ENCODE measurements around the gene RPS2. TPM values are rescaled to one million over a fixed set of nuclear protein-coding genes. Genes with fewer than 3 reads are reported as not detected.
"Not testable (repeated sequence)": the region's sequence is repeated elsewhere in the genome, so short reads cannot be mapped to it uniquely, and the experiment has no call there.

The RPS2 gene
- total RNA-seq = 1,000 to 10,000 TPM; 2,564 to 2,882 TPM

DNA sequence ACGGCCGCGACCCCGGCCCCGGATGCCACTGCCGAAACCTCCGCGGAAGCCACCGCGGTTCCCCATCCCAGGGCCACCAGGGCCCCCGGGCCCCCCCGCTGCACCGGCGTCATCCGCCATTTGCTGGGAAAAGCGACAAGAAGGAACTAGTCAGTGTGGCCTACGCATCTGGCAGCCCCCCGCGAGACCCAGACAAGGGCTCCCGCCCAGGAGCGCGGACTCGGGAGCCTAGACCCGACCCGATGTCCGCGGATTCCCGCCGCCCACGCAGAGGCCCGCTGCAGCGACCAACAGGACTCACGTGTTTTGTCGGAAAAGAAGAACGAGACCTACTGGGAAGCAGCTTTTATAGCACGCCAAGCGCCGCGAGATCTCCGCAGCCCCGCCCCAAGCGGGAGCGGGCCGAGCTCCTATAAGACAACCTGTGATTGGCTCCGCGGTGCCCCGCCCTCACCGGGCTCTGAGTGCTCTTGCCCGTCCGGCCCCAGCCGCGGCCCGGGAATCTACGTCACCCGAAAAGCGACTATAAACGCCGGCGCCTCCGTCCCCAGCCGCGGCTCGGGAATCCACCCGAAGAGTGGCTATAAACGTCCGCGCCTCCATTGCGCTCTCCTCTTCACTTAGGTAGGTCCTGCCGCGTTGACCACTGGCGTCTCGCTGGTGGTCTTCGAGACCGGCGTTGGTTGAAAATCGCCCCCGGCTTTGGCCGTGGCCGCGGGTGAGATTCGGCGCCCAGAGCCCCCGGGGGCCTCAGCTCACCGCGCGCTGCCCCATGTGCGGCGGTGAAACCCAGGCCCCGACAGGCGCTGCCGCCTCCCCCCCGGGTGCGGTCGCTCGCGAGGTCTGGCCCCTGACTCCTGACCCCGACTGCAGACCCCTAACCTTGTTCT, at the start of gene RPS2:
TSS of gene RPS2 (minus strand) at position 321 of the 890 bp plus-strand sequence. CDS start at position 120, 201 bp downstream.
- Mint-ChIP-seq H3K4me1 (peaks cover 45% of the 10 kb centered on the region), H3K9me3 (no peaks in the 10 kb centered on the region), H3K27me3 (no peaks in the 10 kb centered on the region), H3K27ac (peak within 1 kb of the TSS; percentile 96), H3K36me3 (ENCODE audit: low read depth) (peaks cover 40% of the 10 kb centered on the region), H3K4me3 (peak within 1 kb of the TSS; percentile 81)
- ChIA-PET CTCF (interaction anchor here (0.7 to 1.4 kb wide), 6 partner anchors 12 to 191 kb away, joined by 3 to 7 read pairs (median 4); partner anchors contain the start of genes GFER, NUBP2, SPSB3 and TRAF7), POLR2A (interaction anchor here (0.6 to 1.3 kb wide), 6 partner anchors 8 to 521 kb away, joined by 3 to 8 read pairs (median 3); partner anchors contain the start of genes GFER, NUBP2 and SPSB3)
- peak; percentile 99 for DNase-seq

DNA sequence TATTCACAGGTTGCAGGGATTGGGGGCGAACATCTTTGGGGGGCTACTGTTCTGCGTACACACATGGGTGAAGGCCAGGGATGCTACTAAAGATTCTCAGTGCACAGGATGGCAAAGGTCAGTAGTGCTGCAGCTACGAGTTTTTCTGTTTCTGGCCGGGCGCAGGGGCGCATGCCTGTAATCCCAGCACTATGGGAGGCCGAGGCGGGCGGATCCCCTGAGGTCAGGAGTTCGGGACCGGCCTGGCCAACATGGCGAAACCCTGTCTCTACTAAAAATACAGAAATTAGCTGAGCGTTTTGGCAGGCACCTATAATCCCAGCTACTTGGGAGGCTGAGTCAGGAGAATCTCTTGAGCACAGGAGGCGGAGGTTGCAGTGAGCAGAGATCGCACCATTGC, 48.9 kb upstream of the RPS2 start:
- ChIA-PET POLR2A (no interaction called here), CTCF (interaction anchor here (1.4 to 2.0 kb wide), 2 partner anchors 9 to 10 kb away, joined by 3 to 6 read pairs; no protein-coding TSS in a partner anchor)
- Mint-ChIP-seq H3K4me3 (no peak overlapping the region), H3K27ac (no peak overlapping the region), H3K27me3 (peaks cover 2% of the 10 kb centered on the region), H3K36me3 (ENCODE audit: low read depth) (peaks cover 4% of the 10 kb centered on the region), H3K4me1 (peaks cover 9% of the 10 kb centered on the region), H3K9me3 (no peaks in the 10 kb centered on the region)
- no peak for DNase-seq

DNA sequence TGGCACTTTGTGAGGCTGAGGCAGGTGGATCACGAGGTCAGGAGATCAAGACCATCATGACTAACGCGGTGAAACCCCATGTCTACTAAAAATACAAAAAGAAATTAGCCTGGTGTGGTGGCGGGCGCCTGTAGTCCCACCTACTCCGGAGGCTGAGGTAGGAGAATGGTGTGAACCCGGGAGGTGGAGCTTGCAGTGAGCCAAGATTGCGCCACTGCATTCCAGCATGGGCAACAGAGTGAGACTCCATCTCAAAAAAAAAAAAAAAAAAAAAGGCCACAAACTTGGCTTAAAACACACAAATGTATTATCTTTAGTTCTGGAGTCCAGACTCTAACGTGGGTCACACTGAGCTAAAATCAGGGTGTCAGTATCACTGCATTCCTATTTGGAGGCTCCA, 47.1 kb upstream of the RPS2 start:
- H3K9me3 Mint-ChIP-seq, H3K27me3 Mint-ChIP-seq, DNase-seq, POLR2A ChIA-PET, H3K4me3 Mint-ChIP-seq, H3K27ac Mint-ChIP-seq: not testable (repeated sequence)
- peaks cover 12% of the 10 kb centered on the region for H3K36me3 Mint-ChIP-seq (ENCODE audit: low read depth)
- peaks cover 27% of the 10 kb centered on the region for H3K4me1 Mint-ChIP-seq
- CTCF ChIA-PET = interaction anchor here (0.6 to 1.7 kb wide), 3 partner anchors 11 to 429 kb away, joined by 3 to 9 read pairs (median 5); no protein-coding TSS in a partner anchor

DNA sequence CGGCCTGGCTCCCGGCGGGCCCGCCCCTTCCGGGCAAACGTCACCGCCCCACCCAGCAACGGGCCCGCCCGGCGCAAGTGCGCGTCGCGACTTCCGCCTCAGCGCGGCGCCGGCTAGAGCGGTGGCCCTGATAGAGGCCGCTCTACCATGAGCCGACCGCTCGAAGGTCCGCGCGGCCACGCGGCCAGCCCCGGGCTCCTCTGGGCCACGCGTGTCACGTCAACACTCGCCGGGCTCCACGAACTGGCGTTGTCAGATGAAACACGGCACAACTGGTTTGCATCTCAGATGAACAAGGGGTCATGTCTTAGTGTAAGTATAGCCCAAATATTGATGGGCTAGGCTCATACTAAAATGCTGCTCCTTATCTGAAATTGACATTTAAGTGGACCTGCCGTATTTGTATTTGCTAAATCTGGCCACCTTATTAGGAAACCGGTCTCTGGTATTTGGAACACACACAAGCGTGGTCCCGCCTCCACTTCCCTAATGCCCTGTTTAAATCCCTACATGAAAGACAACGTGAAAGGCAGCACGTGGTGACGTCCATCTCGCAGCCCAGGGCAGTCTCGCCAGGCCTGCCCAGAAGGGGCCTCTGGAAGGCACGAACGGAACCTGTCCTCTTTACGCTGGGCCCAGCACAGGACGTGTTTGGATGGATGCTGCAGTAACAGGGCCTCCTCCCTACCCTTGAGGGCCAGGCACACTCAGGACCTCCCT, 45.3 kb upstream of the RPS2 start, which contains the start of gene ZNF598:
TSS of gene ZNF598 (minus strand) at position 31 of the 720 bp plus-strand sequence.
- Mint-ChIP-seq H3K9me3 (no peaks in the 10 kb centered on the region), H3K27me3 (no peaks in the 10 kb centered on the region), H3K36me3 (ENCODE audit: low read depth) (peaks cover 18% of the 10 kb centered on the region), H3K4me3 (peak within 1 kb of the TSS; percentile 92), H3K4me1 (peaks cover 37% of the 10 kb centered on the region), H3K27ac (peak within 1 kb of the TSS; percentile 95)
- POLR2A ChIA-PET = no interaction called here
- DNase-seq = peak; percentile 80
- CTCF ChIA-PET = interaction anchor here (2.4 kb wide), 1 partner anchor 15 kb away, joined by 9 read pairs; no protein-coding TSS in a partner anchor

DNA sequence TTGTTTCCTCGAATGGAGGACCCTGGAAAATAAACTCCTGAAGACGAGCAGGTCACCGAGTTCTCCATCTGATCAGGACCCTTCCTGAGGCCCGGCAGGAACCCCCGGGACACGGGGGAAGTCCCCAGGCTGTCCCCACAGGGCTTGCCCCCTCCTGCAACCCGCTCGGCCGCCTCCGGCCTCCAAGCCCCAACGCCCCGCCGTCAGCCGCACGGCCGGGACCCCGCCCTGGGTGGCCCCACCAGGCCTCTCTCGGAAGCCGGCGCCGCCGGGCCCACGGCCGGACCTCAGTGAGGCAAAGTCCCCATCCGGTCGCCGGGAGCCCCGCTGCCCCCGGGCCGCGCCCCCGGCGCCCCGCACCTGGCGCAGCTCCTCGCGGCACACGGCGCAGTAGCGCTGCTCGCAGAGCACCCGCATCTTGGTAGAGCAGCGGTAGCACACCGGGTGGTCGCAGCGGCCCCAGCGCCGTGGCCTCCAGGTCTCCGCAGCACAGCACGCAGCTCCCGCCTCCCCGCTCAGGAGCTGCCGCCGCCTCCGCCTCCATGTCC, 44.6 kb upstream of the RPS2 start:
- H3K36me3 Mint-ChIP-seq (ENCODE audit: low read depth) = peaks cover 18% of the 10 kb centered on the region
- H3K4me1 Mint-ChIP-seq = peaks cover 39% of the 10 kb centered on the region
- DNase-seq = no peak
- H3K4me3 Mint-ChIP-seq = peak overlapping the region; percentile 81
- no peaks in the 10 kb centered on the region for H3K27me3 Mint-ChIP-seq
- peak overlapping the region; percentile 91 for H3K27ac Mint-ChIP-seq
- POLR2A ChIA-PET = interaction anchor here (1.0 kb wide), 1 partner anchor 146 kb away, joined by 3 read pairs; no protein-coding TSS in a partner anchor
- no peaks in the 10 kb centered on the region for H3K9me3 Mint-ChIP-seq
- CTCF ChIA-PET = interaction anchor here (2.4 kb wide), 1 partner anchor 14 kb away, joined by 9 read pairs; no protein-coding TSS in a partner anchor

DNA sequence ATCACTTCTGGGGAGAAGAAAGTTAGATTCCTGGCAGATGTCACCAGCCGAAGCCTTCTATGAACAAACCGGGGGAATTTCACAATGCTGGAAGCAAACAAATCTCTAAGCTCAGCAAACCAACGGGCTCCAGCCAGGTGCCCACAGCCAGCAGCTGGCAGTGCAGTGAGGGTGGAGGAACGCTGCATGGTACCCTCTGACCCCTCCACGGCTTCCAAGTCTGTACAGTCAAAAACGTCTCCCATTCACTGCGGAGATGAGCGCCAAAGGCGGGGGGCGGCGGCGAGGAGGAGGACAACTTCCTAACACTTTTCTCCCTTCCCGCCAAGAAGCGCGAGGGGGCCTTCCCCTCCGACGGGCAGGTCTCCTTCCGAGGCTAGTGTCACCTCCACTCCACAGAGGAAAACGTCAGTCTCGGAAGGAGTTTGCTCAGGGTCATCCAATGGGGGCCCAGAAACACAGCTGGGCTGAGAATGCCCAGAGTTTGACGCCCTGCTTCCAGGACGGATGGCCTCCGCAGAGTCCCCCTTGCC, 44.1 kb upstream of the RPS2 start:
- no peaks in the 10 kb centered on the region for H3K27me3 Mint-ChIP-seq
- H3K4me1 Mint-ChIP-seq = peaks cover 43% of the 10 kb centered on the region
- peak; percentile 44 for DNase-seq
- H3K9me3 Mint-ChIP-seq = no peaks in the 10 kb centered on the region
- peak overlapping the region; percentile 91 for H3K27ac Mint-ChIP-seq
- CTCF ChIA-PET = interaction anchor here (1.8 to 2.4 kb wide), 2 partner anchors 14 kb away, joined by 5 to 9 read pairs; no protein-coding TSS in a partner anchor
- POLR2A ChIA-PET = interaction anchor here (1.0 kb wide), 1 partner anchor 146 kb away, joined by 3 read pairs; no protein-coding TSS in a partner anchor
- H3K4me3 Mint-ChIP-seq = peak overlapping the region; percentile 81
- peaks cover 18% of the 10 kb centered on the region for H3K36me3 Mint-ChIP-seq (ENCODE audit: low read depth)

DNA sequence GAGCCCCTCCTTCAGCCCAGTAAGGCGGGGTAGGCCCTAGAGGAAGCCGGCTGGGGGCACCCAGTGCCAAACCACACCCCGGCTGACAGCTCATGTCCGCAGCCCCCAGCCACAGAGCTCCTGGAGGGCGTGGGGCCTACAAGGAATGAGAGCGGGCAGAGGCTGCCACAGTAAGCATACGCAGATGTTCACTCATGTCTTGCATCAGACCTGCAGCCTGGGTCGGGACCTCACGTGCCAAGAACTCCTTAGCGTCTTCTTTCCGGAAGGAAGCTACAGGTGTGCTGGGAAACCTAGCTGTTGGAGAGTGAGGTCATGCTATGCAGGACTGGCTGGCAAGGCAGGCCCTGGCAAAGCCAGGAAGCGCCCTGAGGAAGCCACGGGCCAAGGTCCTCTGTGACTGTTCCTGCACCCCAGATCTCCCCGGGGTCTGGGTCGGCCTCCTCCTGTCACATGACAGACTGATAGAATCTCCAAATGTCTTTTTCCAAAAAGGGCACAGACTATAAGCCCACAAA, 43.4 kb upstream of the RPS2 start:
- H3K27me3 Mint-ChIP-seq = no peaks in the 10 kb centered on the region
- no peaks in the 10 kb centered on the region for H3K9me3 Mint-ChIP-seq
- H3K27ac Mint-ChIP-seq = peak overlapping the region; percentile 91
- CTCF ChIA-PET = interaction anchor here (1.3 to 2.4 kb wide), 3 partner anchors 13 to 132 kb away, joined by 5 to 9 read pairs (median 5); no protein-coding TSS in a partner anchor
- H3K4me1 Mint-ChIP-seq = peaks cover 43% of the 10 kb centered on the region
- DNase-seq = peak; percentile 30
- POLR2A ChIA-PET = no interaction called here
- H3K4me3 Mint-ChIP-seq = peak overlapping the region; percentile 81
- H3K36me3 Mint-ChIP-seq (ENCODE audit: low read depth) = peaks cover 18% of the 10 kb centered on the region

DNA sequence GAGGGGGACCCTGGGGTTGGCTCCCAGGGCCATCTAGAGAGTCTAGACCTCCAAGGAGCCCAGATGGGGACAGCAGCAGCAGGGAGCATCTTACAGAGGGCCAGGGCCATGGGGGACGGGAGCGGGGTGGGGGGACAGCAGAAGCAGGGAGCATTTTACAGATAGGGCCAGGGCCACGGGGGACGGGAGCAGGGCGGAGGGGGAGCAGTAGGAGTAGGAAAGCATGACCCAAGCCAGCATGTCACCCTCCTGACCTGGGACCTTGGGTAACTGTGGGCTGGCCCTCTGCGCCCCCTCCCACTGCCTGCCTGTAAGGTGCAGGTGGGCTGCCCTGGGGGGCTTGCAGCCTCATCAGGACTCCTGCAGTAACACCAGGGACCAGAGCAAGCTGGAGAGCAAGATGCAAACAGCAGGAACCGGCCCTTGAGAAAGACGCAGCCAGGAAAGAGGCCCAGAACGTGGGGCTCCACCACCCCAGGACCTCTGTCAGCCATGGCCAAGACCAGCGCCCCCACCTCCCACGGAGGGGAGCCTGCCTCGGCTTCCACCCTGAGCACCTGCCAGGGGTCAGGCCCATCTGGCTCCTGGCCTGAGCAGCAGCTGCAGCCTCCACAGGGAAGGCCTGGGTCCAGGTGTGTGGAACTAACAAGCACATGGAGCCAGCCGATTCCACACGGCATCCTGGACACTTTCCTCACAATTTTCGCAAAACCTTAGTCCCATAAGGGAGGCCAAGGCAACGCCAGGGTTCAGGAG, 42.6 kb upstream of the RPS2 start:
- CTCF ChIA-PET = interaction anchor here (1.3 to 2.4 kb wide), 3 partner anchors 12 to 133 kb away, joined by 5 to 9 read pairs (median 5); no protein-coding TSS in a partner anchor
- H3K27me3 Mint-ChIP-seq = no peaks in the 10 kb centered on the region
- peak overlapping the region; percentile 81 for H3K4me3 Mint-ChIP-seq
- POLR2A ChIA-PET = no interaction called here
- H3K9me3 Mint-ChIP-seq = no peaks in the 10 kb centered on the region
- peaks cover 21% of the 10 kb centered on the region for H3K36me3 Mint-ChIP-seq (ENCODE audit: low read depth)
- peak overlapping the region; percentile 91 for H3K27ac Mint-ChIP-seq
- DNase-seq = no peak
- H3K4me1 Mint-ChIP-seq = peaks cover 43% of the 10 kb centered on the region

DNA sequence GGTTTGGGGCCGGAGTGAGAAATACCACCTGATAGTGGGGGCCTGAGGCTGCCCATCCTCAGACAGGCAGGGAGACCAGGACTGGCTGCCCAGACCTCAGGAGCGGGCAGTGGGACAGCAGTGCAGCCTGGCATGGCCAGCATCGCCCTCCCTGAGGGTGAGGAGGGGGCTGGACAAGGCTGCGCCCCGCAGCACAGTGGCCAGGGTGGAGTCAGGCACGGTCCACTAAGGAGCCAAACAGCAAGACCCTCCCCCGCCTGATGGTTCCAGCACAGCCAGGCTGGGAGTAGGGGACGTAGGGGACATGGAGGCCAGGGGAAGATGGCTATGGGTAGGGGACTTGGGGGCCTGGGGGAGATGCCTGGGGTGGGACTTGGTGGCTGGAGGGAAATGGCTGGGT, 41.7 kb upstream of the RPS2 start:
- POLR2A ChIA-PET = no interaction called here
- Mint-ChIP-seq H3K27me3 (no peaks in the 10 kb centered on the region), H3K27ac (no peak overlapping the region), H3K4me3 (no peak overlapping the region), H3K9me3 (no peaks in the 10 kb centered on the region), H3K4me1 (peaks cover 43% of the 10 kb centered on the region), H3K36me3 (ENCODE audit: low read depth) (peaks cover 24% of the 10 kb centered on the region)
- DNase-seq = no peak
- CTCF ChIA-PET = interaction anchor here (3.7 kb wide), 1 partner anchor 12 kb away, joined by 36 read pairs; no protein-coding TSS in a partner anchor

DNA sequence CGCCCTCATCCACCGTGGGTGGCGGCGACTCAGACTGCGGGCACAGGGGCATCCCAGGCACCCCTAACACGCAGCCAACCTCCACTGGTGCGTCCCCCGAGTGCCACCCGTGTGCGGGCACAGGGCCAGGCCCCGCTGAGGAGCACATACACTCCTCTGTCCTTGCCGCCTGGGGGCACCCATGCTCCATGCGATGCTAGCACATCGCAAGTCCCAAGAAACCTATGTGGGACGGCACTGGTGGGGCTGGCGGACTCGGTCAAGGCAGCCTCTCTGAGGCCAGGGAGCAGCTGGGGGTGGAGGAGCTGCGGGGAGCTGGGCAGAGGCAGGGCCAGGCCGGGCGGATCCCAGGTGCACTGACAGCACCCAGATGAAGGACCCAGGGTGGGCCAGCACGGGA, 41.0 kb upstream of the RPS2 start:
- no peak overlapping the region for H3K27ac Mint-ChIP-seq
- POLR2A ChIA-PET = no interaction called here
- DNase-seq = no peak
- CTCF ChIA-PET = interaction anchor here (3.7 kb wide), 1 partner anchor 11 kb away, joined by 36 read pairs; no protein-coding TSS in a partner anchor
- no peak overlapping the region for H3K4me3 Mint-ChIP-seq
- peaks cover 28% of the 10 kb centered on the region for H3K36me3 Mint-ChIP-seq (ENCODE audit: low read depth)
- H3K4me1 Mint-ChIP-seq = peaks cover 43% of the 10 kb centered on the region
- no peaks in the 10 kb centered on the region for H3K9me3 Mint-ChIP-seq
- H3K27me3 Mint-ChIP-seq = no peaks in the 10 kb centered on the region

DNA sequence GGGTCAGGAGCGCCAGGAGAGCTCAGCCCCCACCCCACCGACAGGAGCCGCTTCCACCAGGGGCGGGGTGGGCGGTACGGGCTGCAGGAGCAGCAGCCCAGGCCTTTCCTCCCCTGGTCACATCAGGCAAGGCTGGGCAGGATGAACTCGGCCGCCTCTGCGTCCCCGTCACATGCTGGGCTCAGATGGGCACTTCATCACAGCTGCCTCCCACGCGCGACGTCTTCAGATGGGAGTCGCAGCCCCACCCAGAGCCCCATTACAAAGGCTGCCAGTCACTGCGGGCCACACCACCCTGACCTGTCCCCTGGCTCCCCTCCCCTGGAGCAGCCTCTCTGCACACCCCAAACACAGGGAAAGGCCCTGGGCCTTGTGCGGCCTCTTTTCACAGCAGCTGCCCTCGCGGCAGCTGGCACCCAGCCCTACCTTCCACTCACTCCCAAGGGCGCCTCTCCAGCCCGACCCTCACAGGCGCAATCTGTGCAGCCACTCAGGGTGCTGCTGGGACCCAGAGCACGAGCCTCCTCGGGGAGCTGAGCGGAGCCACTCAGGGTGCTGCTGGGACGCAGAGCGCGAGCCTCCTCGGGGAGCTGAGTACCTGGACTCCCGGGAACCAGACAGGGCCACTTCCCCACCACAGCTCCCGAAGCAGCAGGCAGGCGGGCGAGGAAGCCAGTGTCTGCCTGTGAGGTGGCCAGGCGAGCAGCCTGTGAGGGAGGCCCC, 40.3 kb upstream of the RPS2 start:
- Mint-ChIP-seq H3K27me3 (no peaks in the 10 kb centered on the region), H3K4me1 (peaks cover 37% of the 10 kb centered on the region), H3K27ac (no peak overlapping the region), H3K36me3 (ENCODE audit: low read depth) (peaks cover 23% of the 10 kb centered on the region), H3K4me3 (no peak overlapping the region), H3K9me3 (no peaks in the 10 kb centered on the region)
- CTCF ChIA-PET = interaction anchor here (0.7 to 3.7 kb wide), 9 partner anchors 11 to 150 kb away, joined by 3 to 36 read pairs (median 4); partner anchors contain the start of genes NOXO1, NPW and TRAF7
- DNase-seq = no peak
- POLR2A ChIA-PET = no interaction called here
